ENCODE results near the gene PSMB5. TPM values are rescaled to one million over a fixed set of nuclear protein-coding genes. Genes with fewer than 3 reads are reported as not detected.

PSMB5 gene
- total and polyA plus RNA-seq, 12 donors: 55.4 to 377 (median 139) TPM

- Histone ChIP-seq H3K9me3 (replicated peaks in 1 of 3) (no peaks in the 10 kb centered on the region), H3K27ac (no peak overlapping the region), H3K27me3 (no peaks in the 10 kb centered on the region), H3K4me3 (no peak overlapping the region), H3K36me3 (replicated peaks in 1 of 2) (no peaks in the 10 kb centered on the region), H3K4me1 (replicated peaks in 1 of 2) (no peaks in the 10 kb centered on the region)
- TF ChIP-seq POLR2A (IDR thresholded peaks at IDR 0.05): no peak
- no peak for TF ChIP-seq CTCF (IDR thresholded peaks at IDR 0.05)
- 75 to 83% (median 76%) methylated on average over 11 to 13 of the region's 13 CpGs for WGBS, 4 donors
- DNase-seq: no peak
- intact Hi-C loops (cut with DNase I): no loop called here
These were observed 11.0 kb upstream of the PSMB5 start for GRCh38 chr14:23045419-23046357.

- H3K4me3 ChIP-seq: no peak overlapping the region
- H3K27ac ChIP-seq: no peak overlapping the region
- intact Hi-C loops (cut with DNase I): no loop called here
- no peaks in the 10 kb centered on the region for H3K9me3 ChIP-seq (replicated peaks in 1 of 3)
- H3K36me3 ChIP-seq (replicated peaks in 1 of 2): no peaks in the 10 kb centered on the region
- TF ChIP-seq CTCF (IDR thresholded peaks at IDR 0.05) (no peak), POLR2A (IDR thresholded peaks at IDR 0.05) (no peak)
- no peaks in the 10 kb centered on the region for H3K27me3 ChIP-seq
- DNase-seq: no peak
- WGBS, 4 donors: 90 to 95% (median 92%) methylated on average over 8 of the region's 8 CpGs
- peaks cover 0 to 5% of the 10 kb centered on the region in 2 donors for H3K4me1 ChIP-seq (replicated peaks in 1 of 2)
These were observed 10.1 kb upstream of the PSMB5 start for GRCh38 chr14:23044840-23045239.

- Histone ChIP-seq H3K27ac (no peak overlapping the region), H3K36me3 (replicated peaks in 1 of 2) (no peaks in the 10 kb centered on the region), H3K9me3 (replicated peaks in 1 of 3) (no peaks in the 10 kb centered on the region), H3K27me3 (no peaks in the 10 kb centered on the region), H3K4me1 (replicated peaks in 1 of 2) (peaks cover 0 to 5% of the 10 kb centered on the region in 2 donors), H3K4me3 (no peak overlapping the region)
- intact Hi-C loops (cut with DNase I): no loop called here
- DNase-seq: no peak
- TF ChIP-seq CTCF (IDR thresholded peaks at IDR 0.05) (no peak), POLR2A (IDR thresholded peaks at IDR 0.05) (no peak)
- 80 to 90% (median 86%) methylated on average over 3 of the region's 3 CpGs for WGBS, 4 donors
These were observed 9.1 kb upstream of the PSMB5 start for GRCh38 chr14:23043754-23044153.

GRCh38 chr14:23043145-23043544, 8.4 kb upstream of the PSMB5 start:
- H3K9me3 ChIP-seq (replicated peaks in 1 of 3): no peaks in the 10 kb centered on the region
- DNase-seq: no peak
- intact Hi-C loops (cut with DNase I): no loop called here
- 88 to 93% (median 90%) methylated on average over 4 to 6 of the region's 6 CpGs for WGBS, 4 donors
- TF ChIP-seq POLR2A (IDR thresholded peaks at IDR 0.05) (no peak), CTCF (IDR thresholded peaks at IDR 0.05) (no peak)
- H3K27ac ChIP-seq: no peak overlapping the region
- peaks cover 0 to 5% of the 10 kb centered on the region in 2 donors for H3K4me1 ChIP-seq (replicated peaks in 1 of 2)
- H3K4me3 ChIP-seq: no peak overlapping the region
- no peaks in the 10 kb centered on the region for H3K36me3 ChIP-seq (replicated peaks in 1 of 2)
- H3K27me3 ChIP-seq: no peaks in the 10 kb centered on the region

All from adrenal gland (tissue), 12 donors.